Liver (tissue), 9 donors: Measurements from ENCODE around the gene CNP. TPM values are rescaled to one million over a fixed set of nuclear protein-coding genes. Genes with fewer than 3 reads are reported as not detected.

Experiments
- DNase-seq: peaks from one replicate; pipeline ENCODE4 v3.0.0-alpha.2; 2017; ENCODE audit warnings: low spot score
- H3K27ac ChIP-seq, 2 donors: one replicate each; pipeline ENCODE4 v1.7.0; 2013; ENCODE audit warnings: inconsistent platforms in 2 of 2, low read length in 2 of 2, control low read depth in 1 of 2, low read depth in 1 of 2, mild to moderate bottlenecking in 1 of 2
- H3K27me3 ChIP-seq, 4 donors: one replicate each; pipeline versions ENCODE4 v1.6.1 to v1.7.0; 2013; ENCODE audit warnings: low read length in 3 of 4, inconsistent platforms in 1 of 4, mild to moderate bottlenecking in 1 of 4, moderate library complexity in 1 of 4; ENCODE audit not compliant: control insufficient read depth in 4 of 4, insufficient read depth in 4 of 4
- H3K36me3 ChIP-seq, 4 donors: one replicate each; pipeline versions ENCODE4 v1.6.1 to v1.7.0; 2013; ENCODE audit warnings: low read length in 3 of 4, mild to moderate bottlenecking in 3 of 4, low read depth in 1 of 4, moderate library complexity in 1 of 4; ENCODE audit not compliant: control insufficient read depth in 4 of 4, insufficient read depth in 3 of 4
- H3K4me1 ChIP-seq, 4 donors: one replicate each; pipeline versions ENCODE4 v1.6.1 to v1.7.0; 2013; ENCODE audit warnings: low read length in 3 of 4, mild to moderate bottlenecking in 3 of 4, moderate library complexity in 1 of 4; ENCODE audit not compliant: control insufficient read depth in 4 of 4, insufficient read depth in 4 of 4
- H3K4me3 ChIP-seq, 3 donors: one replicate each; pipeline versions ENCODE4 v1.6.1 to v1.7.0; 2013; ENCODE audit warnings: low read length in 3 of 3, control low read depth in 1 of 3, low read depth in 1 of 3, mild to moderate bottlenecking in 1 of 3
- H3K9ac ChIP-seq, 2 donors: one replicate each; pipeline ENCODE4 v1.7.0; 2013; ENCODE audit warnings: low read length in 2 of 2, mild to moderate bottlenecking in 2 of 2, moderate library complexity in 2 of 2, control low read depth in 1 of 2, low read depth in 1 of 2
- H3K9me3 ChIP-seq, 4 donors: one replicate each; pipeline versions ENCODE4 v1.6.1 to v1.7.0; 2013; ENCODE audit warnings: low read length in 3 of 4; ENCODE audit not compliant: control insufficient read depth in 4 of 4
- EGR1 ChIP-seq, 2 donors: IDR thresholded peaks; 2 replicates each; pipeline ENCODE4 v1.6.1; 2016 to 2018; ENCODE audit warnings: antibody characterized with exemption in 2 of 2, low read depth in 2 of 2
- FOXA1 ChIP-seq: IDR thresholded peaks from 2 replicates; pipeline ENCODE4 v1.6.1; 2016; ENCODE audit warnings: antibody characterized with exemption
- FOXA2 ChIP-seq: IDR thresholded peaks from 2 replicates; pipeline ENCODE4 v1.6.1; 2016; ENCODE audit warnings: antibody characterized with exemption
- GABPA ChIP-seq, 2 donors: IDR thresholded peaks in 1 of 2; conservative IDR thresholded peaks in 1 of 2; 2 replicates each; pipeline ENCODE4 v1.6.1; 2016; ENCODE audit warnings: antibody characterized with exemption in 2 of 2, mild to moderate bottlenecking in 1 of 2, moderate library complexity in 1 of 2
- HNF4A ChIP-seq, 2 donors: conservative IDR thresholded peaks; 2 replicates each; pipeline ENCODE4 v1.6.1; 2016; ENCODE audit warnings: antibody characterized with exemption in 2 of 2, mild to moderate bottlenecking in 2 of 2
- HNF4G ChIP-seq: IDR thresholded peaks from 2 replicates; pipeline ENCODE4 v1.6.1; 2016; ENCODE audit warnings: antibody characterized with exemption
- JUND ChIP-seq, 2 donors: IDR thresholded peaks; 2 replicates each; pipeline ENCODE4 v1.6.1; 2016; ENCODE audit warnings: antibody characterized with exemption in 2 of 2
- NR2F2 ChIP-seq: IDR thresholded peaks from 2 replicates; pipeline ENCODE4 v1.6.1; 2016; ENCODE audit warnings: antibody characterized with exemption
- RXRA ChIP-seq, 2 donors: IDR thresholded peaks; 2 replicates each; pipeline ENCODE4 v1.6.1; 2017 to 2018; ENCODE audit warnings: antibody characterized with exemption in 2 of 2, mild to moderate bottlenecking in 1 of 2
- SP1 ChIP-seq: IDR thresholded peaks from 2 replicates; pipeline ENCODE4 v1.6.1; 2018; ENCODE audit warnings: antibody characterized with exemption, mild to moderate bottlenecking
- TAF1 ChIP-seq: conservative IDR thresholded peaks from 2 replicates; pipeline ENCODE4 v1.6.1; 2016; ENCODE audit warnings: antibody characterized with exemption, mild to moderate bottlenecking
- YY1 ChIP-seq: IDR thresholded peaks from 2 replicates; pipeline ENCODE4 v1.6.1; 2016; ENCODE audit warnings: antibody characterized with exemption, mild to moderate bottlenecking
- WGBS: extraction: QIAGEN DNeasy Blood & Tissue Kit; methylation state at CpG from one replicate; pipeline ENCODE4 v1.1.7; 2013; 5-methylcytosine and 5-hydroxymethylcytosine counted together
- polyA plus RNA-seq, 2 donors: library from polyadenylated mRNA; stranded (reverse) in 1 of 2; unstranded in 1 of 2; fragments of 200-250 nt in 1 of 2; fragments of >200 nt in 1 of 2; fragmentation: Nextera tagmentation in 1 of 2; extraction: Ambion mirVana in 1 of 2; gene quantifications; one replicate each; pipeline versions ENCODE4 v1.2.1 to v1.2.3, GENCODE V29; 2013 to 2015
- total RNA-seq, 2 donors: library from RNA; depleted of rRNA; stranded (reverse); fragments of >200 nt; gene quantifications; one replicate each; pipeline ENCODE4 v1.2.3, GENCODE V29; 2014
- TF ChIP-seq, protein P1 (sequence below): IDR thresholded peaks from 2 replicates; pipeline ENCODE4 v1.6.1; 2016; ENCODE audit warnings: antibody characterized with exemption
- TF ChIP-seq, protein P2 (sequence below): IDR thresholded peaks from 2 replicates; pipeline ENCODE4 v1.6.1; 2016; ENCODE audit warnings: antibody characterized with exemption, mild to moderate bottlenecking
- TF ChIP-seq, protein P3 (sequence below): fragments of 150-350 bp; IDR thresholded peaks from 2 replicates; pipeline ENCODE4 v1.5.1; 2017; ENCODE audit warnings: improper control_type of control experiment, low read depth, low read length; ENCODE audit not compliant: missing input control
- TF ChIP-seq, protein P4 (sequence below): IDR thresholded peaks from 2 replicates; pipeline ENCODE4 v1.6.1; 2016; ENCODE audit warnings: antibody characterized with exemption
- TF ChIP-seq, protein P5 (sequence below): IDR thresholded peaks from 2 replicates; pipeline ENCODE4 v1.6.1; 2016; ENCODE audit warnings: antibody characterized with exemption
- donor health status: healthy.
- donor health status: healthy.
- donor health status: healthy.
- donor health status: healthy.
- donor health status: healthy.

Gene CNP
- total and polyA plus RNA-seq, 4 donors = 25.3 to 38.3 (median 30.2) TPM

DNA sequence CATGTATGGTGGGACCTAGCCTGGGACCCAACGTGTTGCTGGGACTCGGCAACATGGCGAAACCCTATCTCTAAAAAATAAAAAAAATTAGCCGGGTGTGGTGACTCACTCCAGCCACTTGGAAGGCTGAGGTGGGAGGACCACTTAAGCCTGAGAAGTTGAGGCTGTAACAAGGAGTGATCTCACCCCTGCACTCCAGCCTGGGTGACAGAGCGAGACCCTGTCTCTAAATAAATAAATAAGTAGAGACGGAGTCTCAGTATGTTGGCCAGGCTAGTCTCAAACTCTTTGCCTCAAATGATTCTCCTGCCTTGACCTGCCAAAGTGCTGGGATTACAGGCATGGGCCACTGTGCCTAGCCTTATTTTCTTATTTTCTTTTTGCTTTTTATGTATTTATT, 10.1 kb upstream of the CNP start:
- TF ChIP-seq YY1 (no peak), HNF4A (conservative IDR thresholded peaks at IDR 0.05) (no peak), EGR1 (IDR thresholded peaks at IDR 0.05; ENCODE audit: low read depth in 2 of 2) (no peak), JUND (IDR thresholded peaks at IDR 0.05) (no peak), GABPA (IDR thresholded peaks at IDR 0.05 in 1 of 2, conservative IDR thresholded peaks at IDR 0.05 in 1 of 2) (no peak), NR2F2 (no peak), SP1 (no peak), FOXA1 (no peak), RXRA (IDR thresholded peaks at IDR 0.05) (no peak), FOXA2 (no peak)
- TF ChIP-seq, protein P1, sequence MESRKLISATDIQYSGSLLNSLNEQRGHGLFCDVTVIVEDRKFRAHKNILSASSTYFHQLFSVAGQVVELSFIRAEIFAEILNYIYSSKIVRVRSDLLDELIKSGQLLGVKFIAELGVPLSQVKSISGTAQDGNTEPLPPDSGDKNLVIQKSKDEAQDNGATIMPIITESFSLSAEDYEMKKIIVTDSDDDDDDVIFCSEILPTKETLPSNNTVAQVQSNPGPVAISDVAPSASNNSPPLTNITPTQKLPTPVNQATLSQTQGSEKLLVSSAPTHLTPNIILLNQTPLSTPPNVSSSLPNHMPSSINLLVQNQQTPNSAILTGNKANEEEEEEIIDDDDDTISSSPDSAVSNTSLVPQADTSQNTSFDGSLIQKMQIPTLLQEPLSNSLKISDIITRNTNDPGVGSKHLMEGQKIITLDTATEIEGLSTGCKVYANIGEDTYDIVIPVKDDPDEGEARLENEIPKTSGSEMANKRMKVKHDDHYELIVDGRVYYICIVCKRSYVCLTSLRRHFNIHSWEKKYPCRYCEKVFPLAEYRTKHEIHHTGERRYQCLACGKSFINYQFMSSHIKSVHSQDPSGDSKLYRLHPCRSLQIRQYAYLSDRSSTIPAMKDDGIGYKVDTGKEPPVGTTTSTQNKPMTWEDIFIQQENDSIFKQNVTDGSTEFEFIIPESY = no peak
- TF ChIP-seq, protein P2, sequence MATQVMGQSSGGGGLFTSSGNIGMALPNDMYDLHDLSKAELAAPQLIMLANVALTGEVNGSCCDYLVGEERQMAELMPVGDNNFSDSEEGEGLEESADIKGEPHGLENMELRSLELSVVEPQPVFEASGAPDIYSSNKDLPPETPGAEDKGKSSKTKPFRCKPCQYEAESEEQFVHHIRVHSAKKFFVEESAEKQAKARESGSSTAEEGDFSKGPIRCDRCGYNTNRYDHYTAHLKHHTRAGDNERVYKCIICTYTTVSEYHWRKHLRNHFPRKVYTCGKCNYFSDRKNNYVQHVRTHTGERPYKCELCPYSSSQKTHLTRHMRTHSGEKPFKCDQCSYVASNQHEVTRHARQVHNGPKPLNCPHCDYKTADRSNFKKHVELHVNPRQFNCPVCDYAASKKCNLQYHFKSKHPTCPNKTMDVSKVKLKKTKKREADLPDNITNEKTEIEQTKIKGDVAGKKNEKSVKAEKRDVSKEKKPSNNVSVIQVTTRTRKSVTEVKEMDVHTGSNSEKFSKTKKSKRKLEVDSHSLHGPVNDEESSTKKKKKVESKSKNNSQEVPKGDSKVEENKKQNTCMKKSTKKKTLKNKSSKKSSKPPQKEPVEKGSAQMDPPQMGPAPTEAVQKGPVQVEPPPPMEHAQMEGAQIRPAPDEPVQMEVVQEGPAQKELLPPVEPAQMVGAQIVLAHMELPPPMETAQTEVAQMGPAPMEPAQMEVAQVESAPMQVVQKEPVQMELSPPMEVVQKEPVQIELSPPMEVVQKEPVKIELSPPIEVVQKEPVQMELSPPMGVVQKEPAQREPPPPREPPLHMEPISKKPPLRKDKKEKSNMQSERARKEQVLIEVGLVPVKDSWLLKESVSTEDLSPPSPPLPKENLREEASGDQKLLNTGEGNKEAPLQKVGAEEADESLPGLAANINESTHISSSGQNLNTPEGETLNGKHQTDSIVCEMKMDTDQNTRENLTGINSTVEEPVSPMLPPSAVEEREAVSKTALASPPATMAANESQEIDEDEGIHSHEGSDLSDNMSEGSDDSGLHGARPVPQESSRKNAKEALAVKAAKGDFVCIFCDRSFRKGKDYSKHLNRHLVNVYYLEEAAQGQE = no peak
- TF ChIP-seq, protein P3, sequence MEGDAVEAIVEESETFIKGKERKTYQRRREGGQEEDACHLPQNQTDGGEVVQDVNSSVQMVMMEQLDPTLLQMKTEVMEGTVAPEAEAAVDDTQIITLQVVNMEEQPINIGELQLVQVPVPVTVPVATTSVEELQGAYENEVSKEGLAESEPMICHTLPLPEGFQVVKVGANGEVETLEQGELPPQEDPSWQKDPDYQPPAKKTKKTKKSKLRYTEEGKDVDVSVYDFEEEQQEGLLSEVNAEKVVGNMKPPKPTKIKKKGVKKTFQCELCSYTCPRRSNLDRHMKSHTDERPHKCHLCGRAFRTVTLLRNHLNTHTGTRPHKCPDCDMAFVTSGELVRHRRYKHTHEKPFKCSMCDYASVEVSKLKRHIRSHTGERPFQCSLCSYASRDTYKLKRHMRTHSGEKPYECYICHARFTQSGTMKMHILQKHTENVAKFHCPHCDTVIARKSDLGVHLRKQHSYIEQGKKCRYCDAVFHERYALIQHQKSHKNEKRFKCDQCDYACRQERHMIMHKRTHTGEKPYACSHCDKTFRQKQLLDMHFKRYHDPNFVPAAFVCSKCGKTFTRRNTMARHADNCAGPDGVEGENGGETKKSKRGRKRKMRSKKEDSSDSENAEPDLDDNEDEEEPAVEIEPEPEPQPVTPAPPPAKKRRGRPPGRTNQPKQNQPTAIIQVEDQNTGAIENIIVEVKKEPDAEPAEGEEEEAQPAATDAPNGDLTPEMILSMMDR = no peak
- TF ChIP-seq, protein P4, sequence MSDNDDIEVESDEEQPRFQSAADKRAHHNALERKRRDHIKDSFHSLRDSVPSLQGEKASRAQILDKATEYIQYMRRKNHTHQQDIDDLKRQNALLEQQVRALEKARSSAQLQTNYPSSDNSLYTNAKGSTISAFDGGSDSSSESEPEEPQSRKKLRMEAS = no peak

DNA sequence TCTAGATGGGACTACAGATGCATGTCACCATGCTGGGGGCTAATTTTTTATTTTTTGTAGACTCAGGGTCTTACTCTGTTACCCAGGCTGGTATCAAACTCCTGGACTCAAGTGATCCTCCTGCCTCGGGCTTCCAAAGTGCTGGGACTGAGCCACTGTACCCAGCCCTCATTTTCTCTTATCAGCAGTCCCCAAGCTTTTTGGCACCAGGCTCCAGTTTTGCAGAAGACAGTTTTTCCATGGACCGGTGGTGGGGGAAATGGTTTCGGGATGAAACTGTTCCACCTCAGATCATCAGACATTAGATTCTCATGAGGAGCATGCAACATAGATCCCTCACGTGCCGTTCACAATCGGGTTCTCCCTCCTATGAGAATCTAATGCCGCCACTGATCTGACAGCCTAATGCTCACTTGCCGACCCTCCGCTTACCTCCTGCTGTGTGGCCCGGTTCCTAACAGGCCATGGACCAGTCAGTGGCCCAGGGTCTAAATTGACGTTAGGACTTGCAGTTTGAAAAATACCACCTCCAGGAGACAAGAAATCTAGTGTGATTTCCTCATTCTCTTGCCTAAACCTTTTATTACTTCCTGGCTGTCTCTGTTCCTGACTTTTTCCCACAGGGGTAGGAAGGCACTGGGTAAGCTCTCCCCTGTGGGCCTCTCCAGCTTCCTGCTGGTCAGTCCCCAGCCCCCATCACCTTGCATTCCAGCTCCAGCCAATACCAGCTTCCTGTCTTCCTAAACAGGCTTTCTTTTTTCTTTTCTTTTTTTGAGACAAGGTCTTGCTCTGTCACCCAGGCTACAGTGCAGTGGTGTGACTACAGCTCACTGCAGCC, 9.3 kb upstream of the CNP start:
- no peaks in the 10 kb centered on the region for H3K9me3 ChIP-seq
- H3K4me1 ChIP-seq = peaks cover 0 to 5% (median 0%) of the 10 kb centered on the region in 4 donors
- DNase-seq = no peak
- no peak overlapping the region for H3K4me3 ChIP-seq
- no peaks in the 10 kb centered on the region for H3K27me3 ChIP-seq
- no peaks in the 10 kb centered on the region for H3K36me3 ChIP-seq
- 75% methylated on average over 11 of the region's 11 CpGs for WGBS
- no peak overlapping the region for H3K9ac ChIP-seq
- H3K27ac ChIP-seq = no peak overlapping the region
- TF ChIP-seq FOXA2 (no peak), TAF1 (no peak), HNF4G (no peak), GABPA (IDR thresholded peaks at IDR 0.05 in 1 of 2, conservative IDR thresholded peaks at IDR 0.05 in 1 of 2) (no peak), FOXA1 (no peak), RXRA (IDR thresholded peaks at IDR 0.05) (no peak), SP1 (no peak), YY1 (no peak), NR2F2 (no peak), HNF4A (conservative IDR thresholded peaks at IDR 0.05) (no peak)
- TF ChIP-seq, protein P5, sequence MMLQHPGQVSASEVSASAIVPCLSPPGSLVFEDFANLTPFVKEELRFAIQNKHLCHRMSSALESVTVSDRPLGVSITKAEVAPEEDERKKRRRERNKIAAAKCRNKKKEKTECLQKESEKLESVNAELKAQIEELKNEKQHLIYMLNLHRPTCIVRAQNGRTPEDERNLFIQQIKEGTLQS = no peak
- TF ChIP-seq, protein P3 = no peak
- TF ChIP-seq, protein P1 = no peak
- TF ChIP-seq, protein P4 = no peak

More for the DNA sequence above, 10.1 kb upstream of the CNP start:
- Histone ChIP-seq H3K27me3 (no peaks in the 10 kb centered on the region), H3K9me3 (no peaks in the 10 kb centered on the region), H3K9ac (no peak overlapping the region), H3K4me1 (peaks cover 0 to 5% (median 0%) of the 10 kb centered on the region in 4 donors), H3K36me3 (no peaks in the 10 kb centered on the region), H3K4me3 (no peak overlapping the region), H3K27ac (no peak overlapping the region)
- no peak for DNase-seq
- WGBS = 97% methylated on average over 6 of the region's 6 CpGs
